Activated T-cell treated with anti-CD3 and anti-CD28 coated beads, Interleukin-2, amount 50 U/mL, for 48 hours (primary cell): Measurements from ENCODE around the gene DGKQ.
"Not testable (repeated sequence)": the region's sequence is repeated elsewhere in the genome, so short reads cannot be mapped to it uniquely, and the experiment has no call there.

Experiments
- DNase-seq, 2 experiments: peaks; one replicate each; pipeline ENCODE4 v3.0.0-alpha.2; 2020

DGKQ gene

DNA sequence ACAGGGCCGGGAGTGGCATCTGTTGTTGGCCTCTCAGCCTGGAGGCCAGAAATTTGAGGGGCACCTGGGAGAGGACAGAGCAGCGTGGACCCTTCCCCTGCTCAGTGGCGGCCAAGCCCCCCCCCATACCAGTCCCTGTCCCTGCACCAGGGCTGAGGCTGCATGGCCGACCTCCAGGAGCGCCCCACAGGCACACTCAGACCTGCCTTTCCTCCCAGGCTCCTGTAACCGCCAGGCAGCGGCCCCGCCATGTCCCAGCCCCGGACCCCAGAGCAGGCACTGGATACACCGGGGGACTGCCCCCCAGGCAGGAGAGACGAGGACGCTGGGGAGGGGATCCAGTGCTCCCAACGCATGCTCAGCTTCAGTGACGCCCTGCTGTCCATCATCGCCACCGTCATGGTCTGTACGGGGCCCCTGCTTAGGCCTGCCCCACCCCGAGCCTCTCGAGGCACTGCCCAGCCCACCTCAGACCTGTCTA, 25.8 kb downstream of the DGKQ start:
- DNase-seq, result no peak

DNA sequence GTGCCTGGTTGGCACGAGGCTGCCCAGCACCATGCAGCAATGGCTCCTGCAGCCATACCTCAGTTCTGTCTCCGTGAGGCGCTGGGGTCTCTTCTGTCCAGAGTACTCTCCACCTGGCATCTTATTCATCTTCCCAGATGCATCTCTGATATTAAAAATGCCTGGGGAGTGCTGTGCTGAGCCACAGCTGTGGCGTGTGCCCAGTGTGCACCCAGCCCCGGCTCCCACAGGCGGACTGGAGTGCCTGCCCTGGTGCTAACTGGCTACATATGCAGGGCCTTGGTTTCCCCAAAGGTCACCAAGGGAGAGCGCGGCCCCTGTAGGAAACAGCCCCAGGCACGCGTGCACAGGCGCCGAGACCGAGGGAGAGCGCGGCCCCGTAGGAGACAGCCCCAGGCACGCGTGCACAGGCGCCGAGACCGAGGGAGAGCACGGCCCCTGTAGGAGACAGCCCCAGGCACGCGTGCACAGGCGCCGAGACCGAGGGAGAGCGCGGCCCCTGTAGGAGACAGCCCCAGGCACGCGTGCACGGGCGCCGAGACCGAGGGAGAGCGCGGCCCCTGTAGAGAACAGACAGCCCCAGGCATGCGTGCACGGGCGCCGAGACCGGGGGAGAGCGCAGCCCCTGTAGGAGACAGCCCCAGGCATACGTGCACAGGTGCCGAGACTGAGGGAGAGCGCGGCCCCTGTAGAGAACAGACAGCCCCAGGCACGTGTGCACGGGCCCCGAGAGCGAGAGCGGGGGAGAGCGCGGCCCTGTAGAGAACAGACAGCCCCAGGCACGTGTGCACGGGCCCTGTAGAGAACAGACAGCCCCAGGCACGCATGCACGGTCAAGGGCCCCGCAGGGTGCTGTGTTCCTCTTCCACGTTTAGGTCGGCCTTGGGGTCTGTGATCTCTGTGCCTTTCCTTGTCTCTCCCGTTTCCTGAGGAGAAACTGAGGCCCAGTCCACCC, 26.6 kb downstream of the DGKQ start:
- DNase-seq, result no peak

DNA sequence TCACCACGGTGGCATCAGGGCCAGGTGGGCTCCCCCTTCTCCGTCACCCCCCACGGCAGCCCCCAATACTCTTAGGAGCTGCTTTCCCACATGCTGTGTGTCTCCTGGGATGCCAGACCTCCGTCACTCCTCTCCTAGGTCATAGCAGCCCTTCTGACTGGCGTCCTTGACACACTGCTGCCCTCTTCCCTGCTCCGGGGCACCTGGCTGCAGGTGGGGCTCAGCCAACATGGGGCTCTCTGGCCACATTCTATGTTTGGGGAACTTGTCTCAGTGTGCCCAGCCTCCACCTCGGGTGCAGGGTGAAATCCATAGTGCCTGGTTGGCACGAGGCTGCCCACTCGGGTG, 27.3 kb downstream of the DGKQ start:
- no peak for DNase-seq

DNA sequence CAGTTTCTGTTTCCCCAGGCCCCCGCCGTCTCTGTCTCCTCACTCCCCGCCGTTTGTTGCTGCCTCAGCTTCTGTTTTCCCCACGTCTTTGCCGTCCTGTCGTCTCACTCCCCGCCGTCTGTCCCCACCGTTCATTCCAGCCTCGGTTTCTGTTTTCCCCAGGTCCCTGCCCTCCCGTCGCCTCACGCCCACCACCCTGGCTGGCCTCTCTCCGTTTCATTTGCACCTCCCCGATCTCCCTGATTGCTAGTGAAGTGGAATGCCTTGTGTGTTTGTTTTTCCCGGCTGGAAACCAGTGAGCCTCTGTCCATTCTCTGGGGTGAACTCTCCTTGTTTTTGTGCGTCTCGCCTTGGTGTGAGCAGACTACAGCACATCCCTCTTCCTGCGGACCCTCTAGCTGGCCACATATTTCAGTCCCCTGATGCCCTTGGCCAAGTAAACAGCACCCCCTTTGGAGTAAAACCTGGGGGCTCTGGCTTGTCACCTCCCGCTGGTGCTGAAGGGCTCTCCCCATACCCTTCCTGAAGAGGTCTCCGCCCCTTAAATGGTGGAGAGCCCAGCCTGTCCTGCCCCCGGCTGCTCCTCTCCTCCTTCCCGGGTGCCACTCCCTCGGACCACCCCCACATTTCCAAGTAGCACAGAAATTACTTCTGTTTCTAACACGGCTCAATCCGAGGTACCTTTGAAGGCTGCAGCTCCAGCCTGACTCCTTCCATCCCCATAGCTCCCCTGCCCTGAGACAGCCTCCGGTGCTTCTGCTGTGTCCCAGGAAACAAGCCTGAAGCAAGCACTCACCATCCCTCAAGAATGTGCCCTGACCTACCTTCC, 27.9 kb downstream of the DGKQ start:
- DNase-seq, result no peak

DNA sequence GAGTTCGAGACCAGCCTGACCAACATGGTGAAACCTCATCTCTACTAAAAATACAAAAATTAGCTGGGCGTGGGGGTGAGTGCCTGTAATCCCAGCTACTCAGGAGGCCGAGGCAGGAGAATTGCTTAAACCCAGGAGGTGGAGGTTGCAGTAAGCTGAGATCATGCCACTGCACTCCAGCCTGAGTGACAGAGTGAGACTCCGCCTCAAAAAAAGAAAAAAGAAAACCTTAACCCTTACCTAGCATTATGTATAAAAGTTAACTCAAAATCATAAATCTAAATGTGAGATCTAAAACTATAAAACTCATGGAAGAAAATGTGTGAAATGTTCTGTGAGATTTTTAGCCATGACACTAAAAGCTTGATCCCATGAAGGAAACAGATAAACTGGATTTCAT, 33.9 kb downstream of the DGKQ start:
- not testable (repeated sequence) for DNase-seq

DNA sequence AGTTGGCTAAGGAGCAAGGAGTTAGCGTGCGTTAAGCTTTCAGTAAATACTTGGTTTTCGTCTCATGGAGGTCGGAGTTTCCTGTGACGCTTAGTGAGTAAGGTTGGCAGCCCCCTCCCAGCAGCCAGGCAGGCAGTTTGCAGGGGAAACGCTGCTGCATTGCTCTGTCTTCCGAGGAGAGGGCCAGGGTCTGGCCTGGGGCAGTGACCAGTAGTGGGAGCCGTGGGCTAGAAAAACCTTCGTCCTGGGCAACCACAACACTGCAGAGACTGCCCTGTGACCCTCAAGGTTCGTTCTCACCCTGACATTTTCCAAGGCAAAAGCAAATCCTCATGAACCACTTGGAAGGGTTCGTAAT, 40.7 kb downstream of the DGKQ start:
- no peak for DNase-seq

DNA sequence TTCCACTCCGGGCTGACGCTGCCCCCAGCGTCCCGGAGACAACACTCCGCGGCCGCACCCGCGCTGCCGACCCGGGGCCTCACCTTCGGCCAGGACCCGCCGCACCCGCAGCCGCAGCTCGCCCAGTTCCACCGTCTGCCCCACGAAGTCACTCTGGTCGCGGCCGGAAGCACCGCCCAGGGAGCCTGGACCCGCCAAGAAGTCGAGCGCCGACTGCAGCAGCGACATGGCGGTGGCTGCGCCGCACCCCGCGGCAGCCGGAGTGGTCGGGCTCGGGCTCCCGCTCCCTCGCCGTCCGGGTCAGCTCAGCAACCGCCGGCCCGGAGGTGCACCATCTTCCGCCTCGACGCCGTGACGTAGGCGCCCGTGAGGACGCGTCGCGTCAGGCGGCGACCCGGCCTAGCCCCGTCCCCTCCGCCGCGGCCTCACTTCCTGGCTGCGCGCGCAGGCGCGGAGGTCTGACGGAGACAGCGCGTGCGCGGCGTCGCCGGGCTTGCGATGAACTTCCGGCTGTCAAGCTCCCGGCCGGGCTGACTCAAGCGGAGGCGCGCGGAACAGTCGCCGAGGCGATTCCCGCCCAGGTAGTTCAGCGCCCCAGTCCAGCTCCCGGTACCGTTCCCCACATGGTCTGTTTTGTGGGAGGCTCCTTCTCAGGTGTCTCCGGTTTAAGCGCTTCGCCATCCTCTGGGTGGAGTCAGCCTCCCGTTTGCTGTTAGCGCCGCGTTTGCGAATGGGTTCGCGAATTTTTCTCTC, 41.2 kb downstream of the DGKQ start, which contains the start of the genes GAK and TMEM175:
TSS of gene GAK (minus strand) at position 357 of the 753 bp plus-strand sequence. CDS start at position 228, 129 bp downstream.
TSS of gene TMEM175 (plus strand) at position 501 of the 753 bp plus-strand sequence. CDS start 15,280 bp downstream, outside the sequence.
- DNase-seq, result peak; percentile 96 to 98

DNA sequence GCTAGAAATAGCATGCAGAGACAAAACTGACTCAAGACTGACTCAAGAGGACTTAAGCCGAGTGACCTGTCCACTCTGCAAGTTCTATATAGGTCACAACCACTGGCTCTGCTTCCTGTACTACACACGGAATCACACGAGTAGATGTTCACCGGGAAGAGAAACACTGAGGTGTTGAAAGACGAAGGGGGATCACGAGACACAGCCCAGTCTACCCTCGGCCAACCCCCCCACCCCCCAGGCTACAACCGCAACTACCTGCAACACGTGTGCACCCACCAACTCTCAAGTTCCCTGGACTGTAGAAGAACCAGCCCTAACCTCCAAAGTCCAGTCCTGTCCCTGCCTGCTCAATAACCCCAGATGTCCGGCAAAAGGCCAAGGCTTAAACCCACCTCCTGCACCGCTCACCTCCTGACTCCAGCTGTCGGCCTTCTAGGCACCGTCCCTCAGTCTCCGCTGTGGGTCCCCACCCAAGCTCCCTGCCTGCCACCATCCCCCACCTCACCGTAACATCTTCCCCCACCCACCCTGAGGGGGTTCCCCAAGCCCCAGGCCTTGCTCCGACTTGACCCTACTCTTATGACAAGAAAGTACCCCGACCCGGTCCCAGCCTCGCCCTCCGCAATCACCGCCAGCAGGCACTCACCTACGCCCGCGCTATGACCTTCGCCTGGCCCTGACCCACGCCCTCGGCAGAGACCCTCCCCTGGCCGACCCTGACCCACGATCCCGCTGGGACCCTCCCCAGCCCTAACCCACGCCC, 42.0 kb downstream of the DGKQ start:
- peak; percentile 40 to 48 for DNase-seq

DNA sequence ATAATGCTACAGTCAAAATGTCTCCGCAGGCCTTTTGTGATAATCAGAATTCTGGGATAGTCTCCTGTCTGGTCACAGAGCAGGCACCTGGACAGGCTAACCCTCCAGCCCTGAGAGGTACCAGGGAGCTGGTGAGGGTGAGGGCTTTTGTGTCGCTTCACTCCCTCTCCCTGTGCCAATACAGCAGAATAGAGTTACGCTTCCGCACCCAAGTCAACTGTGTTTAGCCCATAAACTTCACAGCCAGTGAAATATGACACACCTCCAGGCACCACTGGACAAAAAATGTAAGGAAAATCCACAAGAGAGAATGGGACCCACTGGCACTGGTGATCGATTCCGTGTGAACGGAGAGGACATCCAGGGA, 42.6 kb downstream of the DGKQ start:
- peak; percentile 34 to 43 for DNase-seq

DNA sequence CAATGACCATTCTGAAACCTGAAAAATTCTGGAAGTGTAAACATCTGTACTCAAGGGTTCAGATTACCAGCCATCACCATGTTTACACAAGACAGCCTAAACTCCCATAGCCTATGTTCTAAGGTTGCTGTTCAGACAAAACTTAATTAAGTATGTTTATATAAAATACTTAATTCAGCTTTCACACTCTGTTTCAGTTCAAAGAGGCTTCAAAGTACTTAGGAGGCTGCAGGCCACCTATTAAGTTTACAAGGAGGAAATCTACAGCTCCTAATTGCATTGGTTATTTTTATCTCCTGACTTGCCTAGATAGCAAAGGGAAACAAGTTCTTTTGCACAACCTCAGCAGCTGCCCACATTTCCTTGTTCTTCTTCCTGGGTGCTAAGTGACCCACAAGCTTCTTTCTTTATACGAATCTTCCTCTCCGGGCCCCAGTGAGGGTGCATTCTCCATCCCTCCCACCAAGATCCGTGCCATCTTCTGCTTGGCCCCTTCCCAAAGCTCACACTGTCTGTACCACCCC, 43.3 kb downstream of the DGKQ start:
- DNase-seq, result no peak

DNA sequence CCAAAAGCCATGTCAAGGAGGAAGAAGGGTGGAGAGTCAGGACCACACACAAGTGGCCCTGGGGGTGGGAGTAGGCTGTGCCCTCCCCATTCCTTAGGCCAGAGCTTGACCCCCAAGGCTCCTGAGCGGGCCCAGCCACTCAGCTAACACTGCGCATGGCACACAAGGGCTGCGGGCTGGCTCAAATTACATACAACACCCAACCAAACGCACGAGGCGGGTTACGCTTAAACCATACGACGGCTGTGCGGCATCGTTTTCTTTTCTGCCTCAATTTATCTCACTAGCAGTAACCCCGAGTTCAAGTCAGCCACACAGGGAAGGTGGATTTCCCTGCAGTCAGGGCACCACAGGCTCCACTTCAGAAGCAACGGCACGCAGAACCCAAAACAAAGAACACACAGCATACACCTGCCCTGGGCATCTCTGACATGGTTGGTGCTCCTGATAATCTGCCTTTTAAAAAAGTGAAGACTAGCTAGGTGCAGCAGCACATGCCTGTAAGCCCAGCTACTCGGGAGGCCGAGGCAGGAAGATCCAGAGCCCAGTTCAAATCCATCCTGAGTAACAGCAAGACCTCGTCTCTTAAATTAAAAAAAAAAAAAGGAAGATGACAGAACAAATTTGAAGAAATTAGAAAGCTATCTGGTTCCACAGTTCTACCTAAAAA, 44.1 kb downstream of the DGKQ start:
- DNase-seq, result no peak

DNA sequence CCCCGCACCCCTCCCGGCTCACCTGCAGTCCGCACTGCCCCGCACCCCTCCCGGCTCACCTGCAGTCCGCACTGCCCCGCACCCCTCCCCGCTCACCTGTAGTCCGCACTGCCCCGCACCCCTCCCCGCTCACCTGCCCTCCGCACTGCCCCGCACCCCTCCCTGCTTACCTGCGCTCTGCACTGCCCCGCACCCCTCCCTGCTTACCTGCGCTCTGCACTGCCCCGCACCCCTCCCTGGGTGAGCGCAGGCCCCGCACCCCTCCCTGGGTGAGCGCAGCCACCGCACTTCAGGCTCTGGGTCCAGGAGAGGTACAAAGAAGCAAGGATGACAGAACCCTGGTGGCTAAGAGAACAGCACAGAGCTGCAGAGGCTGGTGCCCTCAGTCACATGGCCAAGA, 45.8 kb downstream of the DGKQ start:
- not testable (repeated sequence) for DNase-seq

DNA sequence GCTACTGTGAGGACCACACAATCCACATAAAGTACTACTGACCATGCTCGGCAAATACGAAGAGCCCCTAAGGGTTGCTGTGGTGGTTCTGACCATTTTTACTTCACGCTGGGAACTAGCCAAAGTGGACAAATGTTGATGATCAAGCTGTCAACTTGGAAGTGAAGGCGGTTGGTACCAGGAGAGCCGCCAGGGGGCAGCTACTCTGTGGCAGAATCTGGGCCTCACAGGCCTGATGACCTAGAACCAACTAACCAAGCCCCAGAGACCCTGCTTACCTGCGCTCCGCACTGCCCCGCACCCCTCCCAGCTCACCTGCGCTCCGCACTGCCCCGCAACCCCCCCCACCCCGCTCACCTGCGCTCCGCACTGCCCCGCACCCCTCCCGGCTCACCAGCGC, 46.8 kb downstream of the DGKQ start:
- no peak for DNase-seq

DNA sequence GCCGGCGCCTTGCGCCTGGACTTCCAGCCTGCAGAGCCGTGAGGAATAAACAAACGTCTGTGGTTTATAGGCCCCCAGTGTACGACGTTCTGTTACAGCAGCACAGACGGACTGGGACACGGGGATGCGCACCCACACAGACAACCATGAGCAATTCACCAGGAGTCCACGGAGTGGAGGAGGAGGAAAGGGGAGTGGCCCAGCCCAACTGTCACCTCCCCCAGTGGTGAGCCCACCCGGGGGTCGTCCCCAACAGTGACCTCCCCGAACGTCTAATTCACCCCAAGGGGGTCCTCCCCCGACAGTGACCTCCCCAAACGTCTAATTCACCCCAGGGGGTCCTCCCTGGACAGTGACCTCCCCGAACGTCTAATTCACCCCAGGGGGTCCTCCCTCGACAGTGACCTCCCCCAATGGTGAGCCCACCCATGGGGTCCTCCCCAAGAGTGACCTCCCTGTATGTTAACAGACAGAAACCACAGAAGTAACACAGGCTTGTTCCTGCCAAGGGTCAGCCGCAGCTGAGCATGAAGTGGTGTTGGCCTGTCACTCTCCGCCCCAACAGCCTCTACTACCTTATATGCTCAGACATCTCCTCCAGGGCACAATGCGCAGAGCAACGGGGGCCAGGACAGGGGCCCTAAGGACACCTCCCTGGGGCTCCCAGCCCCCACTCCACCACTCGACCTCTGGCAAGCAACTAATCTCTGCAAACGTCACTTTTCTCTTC, 47.4 kb downstream of the DGKQ start:
- DNase-seq, result no peak

DNA sequence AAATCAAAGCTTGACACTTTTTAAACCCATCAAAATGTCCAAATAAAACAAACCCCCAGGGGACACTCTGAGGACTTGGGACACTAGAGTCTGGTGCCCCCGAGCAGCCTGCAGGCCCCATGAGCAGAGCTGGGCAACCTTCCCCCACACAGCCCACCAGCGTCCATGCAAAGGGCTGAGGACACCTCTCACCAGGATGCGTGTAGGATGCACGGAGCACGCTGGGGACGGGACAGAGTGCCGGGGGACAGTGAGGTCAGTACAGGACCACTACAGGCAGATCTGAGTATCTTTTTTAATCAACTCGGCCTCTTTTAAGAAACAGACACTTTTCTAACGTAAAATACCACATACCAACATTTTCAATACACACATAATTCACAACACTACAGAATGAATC, 48.2 kb downstream of the DGKQ start:
- no peak for DNase-seq

DNA sequence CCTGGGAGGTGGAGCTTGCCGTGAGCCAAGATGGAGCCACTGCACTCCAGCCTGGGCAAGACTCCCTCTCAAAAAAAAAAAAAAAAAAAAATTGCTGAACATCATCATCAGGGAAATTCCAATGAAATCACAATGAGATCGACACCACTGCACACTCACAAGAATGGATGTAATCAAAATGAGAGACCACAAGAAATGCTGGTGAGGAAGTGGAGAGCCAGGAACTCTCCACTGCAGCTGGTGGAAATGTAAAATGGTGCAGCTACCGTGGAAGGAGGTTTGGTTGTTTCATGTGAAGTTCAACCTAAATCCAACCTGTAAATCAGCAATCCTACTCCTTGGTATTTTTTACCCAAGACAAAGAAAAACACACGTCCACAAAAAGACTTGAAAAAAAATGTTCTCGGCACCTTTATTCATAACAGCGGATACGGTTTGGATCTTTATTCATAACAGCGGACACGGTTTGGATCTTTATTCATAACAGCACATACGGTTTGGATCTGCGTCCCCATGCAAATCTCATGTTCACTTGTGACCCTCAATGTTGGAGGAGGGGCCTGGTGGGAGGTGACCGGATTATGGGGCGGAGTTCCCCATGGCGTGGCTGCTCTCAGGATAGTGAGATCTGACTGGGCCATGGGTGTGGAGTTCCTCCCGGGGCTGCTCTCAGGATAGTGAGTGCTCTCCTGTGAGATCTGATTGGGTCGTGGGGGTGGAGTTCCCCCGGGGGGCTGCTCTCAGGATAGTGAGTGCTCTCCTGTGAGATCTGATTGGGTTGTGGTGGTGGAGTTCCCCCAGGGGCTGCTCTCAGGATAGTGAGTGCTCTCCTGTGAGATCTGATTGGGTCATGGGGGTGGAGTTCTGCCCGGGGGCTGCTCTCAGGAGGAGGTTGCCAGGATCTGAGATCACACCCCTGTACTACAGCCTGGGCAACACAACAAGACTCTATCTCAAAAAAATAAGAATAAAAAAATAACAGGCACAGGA, 49.0 kb downstream of the DGKQ start:
- DNase-seq, result peak; percentile 49 to 52

DNA sequence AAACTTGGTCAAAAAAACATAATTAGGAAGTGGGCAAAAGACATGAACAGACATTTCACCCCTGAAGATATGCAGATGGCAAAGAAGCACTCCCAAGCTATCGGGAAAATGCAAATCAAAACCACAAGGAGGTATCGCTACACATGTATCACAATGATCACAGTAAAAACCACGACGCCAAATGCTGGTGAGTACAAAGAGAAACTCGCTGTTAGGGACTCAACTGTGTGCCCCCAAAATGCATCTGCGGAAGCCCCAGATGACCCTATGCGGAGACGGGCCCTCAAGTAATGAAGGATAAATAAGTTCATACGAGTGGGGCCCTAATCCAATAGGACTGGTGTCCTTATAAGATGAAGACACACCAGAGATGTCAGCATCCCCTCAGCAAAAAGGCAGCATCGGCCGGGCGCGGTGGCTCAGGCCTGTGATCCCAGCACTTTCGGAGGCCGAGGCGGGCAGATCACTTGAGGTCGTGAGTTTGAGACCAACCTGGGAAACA, 51.5 kb downstream of the DGKQ start:
- DNase-seq, result peak; percentile 42 to 43

DNA sequence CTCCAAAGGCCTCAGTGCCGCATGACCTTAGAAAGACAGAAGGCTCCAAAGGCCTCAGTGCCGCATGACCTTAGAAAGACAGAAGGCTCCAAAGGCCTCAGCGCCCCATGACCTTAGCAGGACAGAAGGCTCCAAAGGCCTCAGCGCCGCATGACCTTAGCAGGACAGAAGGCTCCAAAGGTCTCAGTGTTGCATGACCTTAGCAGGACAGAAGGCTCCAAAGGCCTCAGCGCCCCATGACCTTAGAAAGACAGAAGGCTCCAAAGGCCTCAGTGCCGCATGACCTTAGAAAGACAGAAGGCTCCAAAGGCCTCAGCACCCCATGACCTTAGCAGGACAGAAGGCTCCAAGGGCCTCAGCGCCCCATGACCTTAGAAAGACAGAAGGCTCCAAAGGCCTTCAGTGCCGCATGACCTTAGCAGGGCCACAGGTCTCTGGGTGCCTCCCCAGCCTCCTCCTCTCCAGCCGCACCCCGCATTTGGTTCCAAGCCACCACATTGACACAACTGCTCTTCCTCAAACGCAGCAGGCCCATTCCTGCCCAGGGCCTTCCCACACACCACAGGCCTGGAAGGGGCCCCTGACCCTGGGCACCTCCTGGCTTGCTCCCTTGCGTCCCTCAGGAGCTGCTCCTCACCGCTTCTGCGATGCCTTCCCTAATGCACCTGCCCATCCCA, 54.2 kb downstream of the DGKQ start:
- DNase-seq, result not testable (repeated sequence)
